Measurements from ENCODE around the gene GGT1.
A peak's percentile ranks its signal among the peaks of the same experiment; 100 is the strongest.
"Not testable (repeated sequence)": the region's sequence is repeated elsewhere in the genome, so short reads cannot be mapped to it uniquely, and the experiment has no call there.

The GGT1 gene

GRCh38 chr22:24599958-24600715 is 2.9 kb upstream of the GGT1 start:
- peak; percentile 54 for DNase-seq

DNA sequence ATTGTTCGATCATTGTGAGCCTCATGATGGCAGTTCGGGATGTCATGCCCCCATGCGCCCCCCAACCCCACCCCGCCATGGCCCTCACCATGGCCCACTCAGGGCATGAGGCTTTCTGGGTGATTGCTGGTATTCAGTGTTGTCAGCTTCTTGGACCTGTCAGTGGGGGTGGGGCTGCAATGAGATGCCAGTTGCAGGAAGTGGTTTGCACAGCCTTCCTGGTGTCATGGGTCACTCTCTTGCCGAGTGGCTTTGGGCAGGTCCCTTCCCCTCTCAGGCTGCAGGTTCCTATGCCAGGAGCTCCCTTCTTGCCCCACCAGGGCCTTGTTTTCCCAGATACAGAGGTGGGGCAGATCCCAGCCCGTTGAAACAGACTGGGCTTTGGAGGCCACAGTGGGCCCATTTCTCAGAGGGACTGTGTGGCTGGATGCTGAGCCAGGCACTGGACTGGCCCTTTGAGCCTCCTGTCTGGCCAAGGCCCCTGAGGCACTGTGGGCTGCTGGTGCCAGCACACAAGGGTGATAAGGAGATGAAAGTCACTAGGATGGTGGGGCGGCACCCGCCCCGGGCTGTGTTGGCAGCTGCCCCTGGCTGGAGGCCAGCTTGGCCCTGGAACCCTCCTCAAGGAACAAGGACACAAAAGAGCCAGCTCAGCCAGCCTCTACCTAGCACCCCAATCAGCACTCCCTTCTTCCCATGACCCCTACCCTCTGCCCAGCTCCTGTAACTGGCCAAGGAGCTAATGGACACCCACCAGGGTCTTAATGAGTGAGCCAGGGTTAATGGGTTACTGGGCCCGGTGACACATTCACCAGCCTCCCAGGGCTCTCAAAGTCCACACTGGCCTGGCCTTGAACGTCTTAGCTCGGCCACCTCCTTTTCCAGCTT is 1.5 kb upstream of the GGT1 start:
- DNase-seq = peak; percentile 55

DNA sequence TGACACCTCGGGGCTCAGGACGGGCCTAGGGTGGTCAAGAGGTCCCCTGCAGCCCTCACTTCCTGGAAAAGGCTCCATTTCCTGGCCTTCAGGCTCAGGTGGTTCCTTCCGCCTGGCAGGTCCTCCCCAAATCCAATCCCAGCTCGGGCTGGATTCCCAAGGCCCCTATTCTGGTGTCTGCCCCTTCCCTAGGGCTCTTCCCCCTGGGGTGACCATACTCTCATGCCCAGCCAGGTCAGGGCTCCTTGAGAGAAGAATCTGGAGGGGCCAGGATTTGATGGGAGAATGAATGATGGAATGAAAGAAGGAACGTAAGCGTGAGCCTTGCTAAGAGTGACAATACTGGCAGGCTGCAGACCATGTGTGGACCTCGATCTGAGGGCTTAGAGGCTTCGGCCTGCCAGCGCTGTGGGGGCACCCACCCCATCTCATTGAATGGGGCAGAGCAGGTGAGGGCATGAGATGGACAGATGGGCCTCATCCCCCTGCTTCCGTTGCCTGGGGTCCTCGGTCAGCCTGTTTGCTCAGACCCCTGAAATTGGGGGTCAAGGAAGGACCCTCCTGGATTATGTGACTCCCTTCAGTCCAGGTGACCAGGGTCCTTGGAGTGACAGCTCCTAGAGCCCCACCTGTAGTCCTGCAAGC is 766 bp upstream of the GGT1 start:
- peak; percentile 42 for DNase-seq

- peak; percentile 92 for DNase-seq
Observed at GRCh38 chr22:24603770-24604629, 1.0 kb downstream of the GGT1 start.

DNA sequence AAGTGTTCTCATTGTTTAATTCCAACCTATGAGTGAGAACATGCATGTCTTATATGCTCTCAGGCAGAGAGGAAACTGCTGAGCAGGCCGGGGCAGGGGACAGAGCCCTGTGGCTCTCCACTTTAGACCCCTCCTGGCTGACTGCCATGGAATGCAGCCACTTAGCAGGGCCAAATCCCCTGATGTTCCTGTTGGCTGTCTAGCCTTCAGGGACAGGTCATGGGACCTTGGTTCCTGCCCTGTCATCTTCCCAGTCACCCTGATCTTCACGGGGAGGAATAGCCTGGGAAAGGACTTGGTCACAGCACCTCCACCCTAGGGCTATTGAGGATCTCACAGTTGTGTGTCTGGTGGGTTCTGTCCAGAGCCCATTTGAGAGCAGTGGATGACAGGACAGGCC is 3.3 kb downstream of the GGT1 start:
- peak; percentile 80 for DNase-seq

DNA sequence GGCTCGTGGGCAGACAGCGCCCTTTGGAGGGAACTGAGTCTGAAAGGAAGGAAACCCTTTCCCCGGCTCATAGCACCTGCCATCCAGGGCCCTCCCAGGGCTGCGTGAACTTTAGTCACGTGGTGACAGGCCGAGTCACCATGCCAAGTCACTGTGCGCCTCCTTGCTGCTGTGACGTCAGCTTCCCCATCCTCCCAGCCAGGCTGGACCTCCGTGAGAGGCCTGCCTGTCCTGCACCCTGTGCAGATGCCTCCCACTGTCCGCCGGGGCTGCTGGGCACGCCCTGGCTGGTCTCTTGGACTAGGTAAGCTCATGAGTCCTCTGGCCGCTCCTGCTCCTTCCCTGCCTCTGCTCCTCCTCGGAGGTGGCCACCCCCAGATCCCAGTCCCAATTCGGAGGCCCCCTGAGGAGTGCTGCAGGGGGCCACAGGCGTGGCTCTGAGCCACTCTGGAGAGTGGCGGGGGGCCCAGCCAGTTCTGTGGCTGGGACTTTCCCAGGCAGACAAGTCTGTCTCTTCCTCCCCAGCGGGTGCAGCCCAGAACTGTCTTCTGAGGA is 4.5 kb downstream of the GGT1 start:
- peak; percentile 61 for DNase-seq

DNA sequence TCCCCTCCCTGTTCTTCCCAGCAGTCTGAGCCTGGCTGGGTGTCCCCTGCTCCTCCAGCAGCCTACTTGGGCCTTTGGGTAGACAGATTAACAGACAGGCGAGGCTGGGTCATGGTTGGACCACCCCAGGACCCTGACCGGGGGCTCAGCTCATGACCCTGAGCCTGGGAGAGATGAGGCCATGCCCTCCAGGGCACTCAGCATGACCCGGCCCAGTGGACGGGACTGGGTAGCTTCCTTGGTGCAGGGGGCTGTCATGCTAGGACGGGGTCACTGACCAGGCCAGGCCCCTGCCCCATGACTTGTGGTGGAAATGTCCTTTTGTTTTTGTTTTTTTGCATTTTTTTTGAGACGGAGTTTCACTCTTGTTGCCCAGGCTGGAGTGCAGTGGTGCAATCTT is 5.3 kb downstream of the GGT1 start:
- peak; percentile 40 for DNase-seq

DNA sequence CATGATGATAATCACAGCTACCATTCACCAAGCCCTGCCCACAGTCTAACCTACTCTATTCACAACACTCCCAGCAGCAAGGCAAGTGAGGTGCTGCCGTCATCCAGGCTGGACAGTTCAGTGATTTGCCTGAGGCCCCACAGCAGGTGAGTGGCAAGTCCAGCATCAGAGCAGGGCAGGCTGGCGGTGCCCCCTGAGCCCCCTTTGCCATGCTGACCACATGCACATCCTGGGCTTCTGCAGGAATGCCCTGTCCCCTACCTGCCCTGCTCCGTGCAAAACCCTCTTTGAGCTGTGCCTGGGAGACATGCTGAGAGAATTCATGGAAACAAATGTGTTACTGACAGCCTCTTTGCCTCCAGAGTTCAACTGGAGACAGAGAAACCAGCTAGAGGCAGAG is 6.9 kb downstream of the GGT1 start:
- DNase-seq = not testable (repeated sequence)

DNA sequence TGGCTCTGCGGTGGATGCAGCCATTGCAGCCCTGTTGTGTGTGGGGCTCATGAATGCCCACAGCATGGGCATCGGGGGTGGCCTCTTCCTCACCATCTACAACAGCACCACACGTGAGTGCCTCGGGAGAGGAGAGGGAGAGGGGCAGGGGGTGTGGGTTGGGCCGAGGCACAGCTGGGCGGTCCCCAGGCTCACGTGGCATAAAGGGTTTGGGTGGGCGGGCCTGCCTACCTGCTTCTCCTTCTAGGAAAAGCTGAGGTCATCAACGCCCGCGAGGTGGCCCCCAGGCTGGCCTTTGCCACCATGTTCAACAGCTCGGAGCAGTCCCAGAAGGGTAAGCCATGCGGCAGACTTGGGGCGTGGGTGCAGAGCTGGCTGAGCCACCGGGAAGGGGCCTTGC is 11.8 kb downstream of the GGT1 start:
- not testable (repeated sequence) for DNase-seq

GRCh38 chr22:24621244-24621643 is 18.3 kb downstream of the GGT1 start:
- DNase-seq = not testable (repeated sequence)

DNA sequence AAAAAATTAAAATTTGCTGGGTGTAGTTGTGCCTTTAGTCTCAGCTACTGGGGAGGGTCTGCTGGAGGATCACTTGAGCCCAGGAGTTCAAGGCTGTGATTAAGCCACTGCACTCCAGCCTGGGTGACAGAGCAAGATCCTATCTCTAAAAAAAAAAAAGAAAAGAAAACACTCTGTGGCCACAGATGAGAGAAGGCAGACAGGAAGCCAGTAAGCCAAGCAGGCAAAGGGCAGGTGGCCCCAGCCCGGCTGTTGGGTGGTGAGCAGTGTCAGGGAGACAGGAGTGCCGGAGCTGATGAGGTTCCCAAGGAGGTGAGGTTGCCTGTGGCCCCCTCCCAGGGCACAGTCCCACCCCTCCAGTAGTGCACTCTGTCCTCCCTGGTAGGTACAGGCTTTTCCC is 19.6 kb downstream of the GGT1 start:
- DNase-seq = not testable (repeated sequence)

DNA sequence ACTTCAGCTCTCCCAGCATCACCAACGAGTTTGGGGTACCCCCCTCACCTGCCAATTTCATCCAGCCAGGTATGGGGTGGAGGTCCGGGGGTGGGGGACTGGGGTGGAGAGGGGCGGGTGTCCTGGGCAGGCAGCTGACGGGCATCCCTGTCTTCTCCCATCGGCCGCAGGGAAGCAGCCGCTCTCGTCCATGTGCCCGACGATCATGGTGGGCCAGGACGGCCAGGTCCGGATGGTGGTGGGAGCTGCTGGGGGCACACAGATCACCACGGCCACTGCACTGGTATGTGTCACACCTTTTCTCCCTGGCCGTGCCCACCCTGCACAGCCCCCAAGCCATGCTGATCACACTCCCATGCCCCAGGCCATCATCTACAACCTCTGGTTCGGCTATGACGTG is 24.9 kb downstream of the GGT1 start:
- not testable (repeated sequence) for DNase-seq

DNA sequence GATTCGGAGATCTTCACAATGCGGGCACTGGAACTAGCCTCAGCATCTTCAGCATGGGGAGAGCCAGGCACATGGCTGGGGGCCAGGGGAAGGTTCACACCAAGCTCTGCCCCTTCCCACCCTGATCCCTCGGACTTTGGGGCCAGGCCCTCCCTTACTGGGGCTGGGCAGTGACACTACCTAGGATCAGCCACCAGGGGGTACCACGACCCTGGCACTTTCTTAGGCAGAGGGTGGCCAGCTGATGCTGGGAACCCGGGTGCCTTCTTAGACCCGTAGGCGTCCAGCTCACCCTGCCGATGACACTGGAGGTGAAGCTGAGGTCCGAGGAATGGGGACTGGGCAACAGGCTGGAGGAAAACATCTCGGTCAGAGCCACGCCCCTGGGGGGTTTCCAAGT is 26.1 kb downstream of the GGT1 start:
- DNase-seq = not testable (repeated sequence)

- DNase-seq = not testable (repeated sequence)
Observed at GRCh38 chr22:24630812-24631427, 27.9 kb downstream of the GGT1 start.

DNA sequence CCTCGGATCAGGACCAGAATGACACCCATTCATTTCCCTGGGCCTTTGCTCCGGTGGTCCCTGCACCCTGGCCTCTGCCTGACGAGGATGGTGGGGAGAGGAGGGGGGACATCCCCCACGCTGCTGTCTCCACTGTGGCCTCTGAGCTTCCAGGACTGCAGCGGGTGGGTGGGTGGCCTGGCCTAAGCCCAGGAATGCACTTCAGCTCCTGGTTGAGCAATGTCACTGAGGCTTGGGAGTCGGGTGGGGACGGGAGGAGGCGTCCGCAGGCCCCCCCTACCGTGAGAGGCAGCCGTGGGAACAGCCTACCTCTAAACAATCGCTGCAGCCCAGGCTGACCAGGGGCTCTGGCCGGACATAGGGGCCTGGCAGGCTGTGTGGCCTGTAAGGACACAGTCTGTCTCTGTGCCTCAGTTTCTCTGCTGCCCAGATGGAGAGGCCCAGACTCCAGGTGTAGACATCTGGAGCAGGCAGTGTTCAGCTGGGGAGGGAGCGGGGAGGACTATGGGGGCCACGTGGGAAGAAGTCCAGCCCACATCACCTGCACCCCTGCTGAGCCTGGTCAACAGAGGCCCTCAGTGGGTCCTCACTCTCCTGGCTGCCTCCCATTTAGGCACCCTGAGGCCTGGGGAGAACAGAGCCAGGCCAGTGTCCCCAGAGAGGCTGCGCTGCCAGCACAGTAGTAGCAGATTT is 28.6 kb downstream of the GGT1 start:
- peak; percentile 71 for DNase-seq

- DNase-seq = not testable (repeated sequence)
Observed at GRCh38 chr22:24632642-24633041, 29.6 kb downstream of the GGT1 start.

DNA sequence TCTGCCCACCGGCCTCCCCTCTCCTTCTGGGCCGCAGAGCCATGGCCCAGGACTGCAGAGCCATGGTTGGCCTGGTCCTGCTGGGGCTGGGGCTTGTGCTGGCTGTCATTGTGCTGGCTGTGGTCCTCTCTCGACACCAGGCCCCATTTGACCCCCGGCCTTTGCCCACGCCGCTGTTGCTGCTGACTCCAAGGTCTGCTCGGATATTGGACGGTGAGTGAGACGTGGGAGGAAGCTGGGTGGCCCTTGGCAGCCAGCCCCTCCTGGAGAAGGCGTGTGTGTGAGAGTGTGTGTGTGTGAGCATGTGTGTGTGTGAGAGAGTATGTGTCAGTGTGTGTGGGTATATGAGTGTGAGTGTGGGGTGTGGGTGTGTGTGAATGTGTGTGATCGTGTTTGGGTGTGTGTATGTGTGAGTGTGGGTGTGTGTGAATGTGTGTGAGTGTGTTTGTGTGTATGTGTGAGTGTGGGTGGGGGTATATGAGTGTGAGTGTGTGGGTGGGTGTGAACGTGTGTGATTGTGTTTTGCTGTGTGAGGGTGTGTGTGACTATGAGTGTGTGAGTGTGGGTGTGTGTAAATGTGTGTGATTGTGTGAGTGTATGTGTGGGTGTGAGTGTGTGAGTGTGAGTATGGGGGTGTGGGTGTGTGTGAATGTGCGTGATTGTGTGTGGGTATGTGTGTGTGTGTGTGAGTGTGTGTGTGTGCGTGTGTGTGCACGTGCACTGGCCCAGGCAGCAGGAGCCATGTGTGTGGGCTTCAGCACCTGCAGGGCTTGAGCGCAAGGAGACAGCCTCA is 30.4 kb downstream of the GGT1 start:
- DNase-seq = not testable (repeated sequence)

DNA sequence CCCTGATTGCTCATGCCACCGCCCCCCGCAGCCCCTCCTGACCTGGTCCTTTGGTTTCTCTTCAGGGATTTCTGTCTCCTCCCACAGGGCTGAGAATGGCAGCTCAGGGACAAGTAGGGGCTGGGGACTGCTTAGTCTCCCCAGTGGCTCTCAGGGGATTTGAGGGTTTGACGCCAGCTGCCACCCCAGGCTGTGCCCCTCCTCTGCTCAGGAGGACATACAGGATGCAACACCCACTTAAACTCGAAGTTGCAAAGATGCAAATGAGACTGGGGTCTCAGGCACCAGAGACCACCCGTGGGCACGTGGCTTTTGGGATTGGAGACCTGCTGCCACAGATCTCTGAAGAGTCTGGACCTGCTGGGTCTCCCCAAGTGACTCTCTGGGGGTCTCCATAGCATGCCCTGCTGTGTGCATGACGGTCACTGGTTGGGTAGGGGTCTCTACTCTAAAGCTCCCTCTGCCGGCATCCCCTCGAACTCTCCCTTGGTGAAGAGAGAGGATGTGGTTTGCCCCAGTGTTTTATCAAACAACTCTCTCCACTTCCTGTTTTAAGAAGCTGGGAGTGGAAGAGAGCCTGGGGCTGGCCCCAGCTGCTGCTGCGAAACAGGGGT is 31.9 kb downstream of the GGT1 start:
- DNase-seq = not testable (repeated sequence)

GRCh38 chr22:24636513-24636912 is 33.5 kb downstream of the GGT1 start:
- DNase-seq = not testable (repeated sequence)

GRCh38 chr22:24642307-24642706 is 39.3 kb downstream of the GGT1 start:
- DNase-seq = not testable (repeated sequence)
